ENCODE results near the gene IQUB.

DNA sequence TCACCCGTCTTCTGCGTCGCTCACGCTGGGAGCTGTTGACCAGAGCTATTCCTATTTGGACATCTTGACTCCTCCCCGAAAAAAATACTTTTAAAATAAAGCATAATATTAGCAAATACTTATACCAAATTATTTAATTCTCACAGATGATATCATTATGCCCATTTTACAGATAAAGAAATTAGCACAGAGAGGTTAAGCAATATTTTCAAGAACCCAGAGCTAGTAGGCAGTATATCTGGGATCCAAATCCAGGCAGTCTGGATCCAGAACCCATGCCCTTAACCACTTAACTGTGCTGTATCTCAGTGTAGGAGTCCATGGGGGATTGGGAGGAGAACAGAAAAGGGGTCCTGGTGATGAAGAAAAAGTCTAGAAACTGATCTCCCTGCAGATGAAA lies 6.1 kb downstream of the IQUB start:
- no peak for TF ChIP-seq POLR2A (IDR thresholded peaks at IDR 0.05)
- TF ChIP-seq, protein P1, sequence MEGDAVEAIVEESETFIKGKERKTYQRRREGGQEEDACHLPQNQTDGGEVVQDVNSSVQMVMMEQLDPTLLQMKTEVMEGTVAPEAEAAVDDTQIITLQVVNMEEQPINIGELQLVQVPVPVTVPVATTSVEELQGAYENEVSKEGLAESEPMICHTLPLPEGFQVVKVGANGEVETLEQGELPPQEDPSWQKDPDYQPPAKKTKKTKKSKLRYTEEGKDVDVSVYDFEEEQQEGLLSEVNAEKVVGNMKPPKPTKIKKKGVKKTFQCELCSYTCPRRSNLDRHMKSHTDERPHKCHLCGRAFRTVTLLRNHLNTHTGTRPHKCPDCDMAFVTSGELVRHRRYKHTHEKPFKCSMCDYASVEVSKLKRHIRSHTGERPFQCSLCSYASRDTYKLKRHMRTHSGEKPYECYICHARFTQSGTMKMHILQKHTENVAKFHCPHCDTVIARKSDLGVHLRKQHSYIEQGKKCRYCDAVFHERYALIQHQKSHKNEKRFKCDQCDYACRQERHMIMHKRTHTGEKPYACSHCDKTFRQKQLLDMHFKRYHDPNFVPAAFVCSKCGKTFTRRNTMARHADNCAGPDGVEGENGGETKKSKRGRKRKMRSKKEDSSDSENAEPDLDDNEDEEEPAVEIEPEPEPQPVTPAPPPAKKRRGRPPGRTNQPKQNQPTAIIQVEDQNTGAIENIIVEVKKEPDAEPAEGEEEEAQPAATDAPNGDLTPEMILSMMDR (IDR thresholded peaks at IDR 0.05): no peak

Data from thyroid gland (tissue), 4 donors.